Astrocyte (in vitro differentiated cells and primary cell): Measurements from ENCODE around the gene PLEKHM2.

Source experiments
- CTCF ChIP-seq: IDR thresholded peaks from 2 replicates; pipeline ENCODE4 v1.5.1; 2011; ENCODE audit warnings: low read depth, mild to moderate bottlenecking, inconsistent platforms, low read length, moderate library complexity; ENCODE audit not compliant: insufficient read depth
- EZH2 ChIP-seq: IDR thresholded peaks from 2 replicates; pipeline ENCODE4 v1.6.1; 2012; ENCODE audit warnings: mild to moderate bottlenecking, low read length, inconsistent platforms; ENCODE audit not compliant: insufficient read depth

GRCh38 chr1:15770313-15770962, 86.3 kb downstream of the PLEKHM2 start:
- no peak for TF ChIP-seq CTCF
- TF ChIP-seq EZH2: no peak
